ENCODE results near the gene PSMG4. TPM values are rescaled to one million over a fixed set of nuclear protein-coding genes. Genes with fewer than 3 reads are reported as not detected.

PSMG4 gene
- polyA plus RNA-seq, 1 donor from 2014 or later = 43.5 TPM

GRCh38 chr6:3306848-3307247 lies 48.1 kb downstream of the PSMG4 start:
- H3K27me3 Mint-ChIP-seq = peaks cover 18% of the 10 kb centered on the region
- H3K4me1 Mint-ChIP-seq = no peaks in the 10 kb centered on the region
- H3K27ac Mint-ChIP-seq = no peak overlapping the region
- peaks cover 3 to 8% (median 6%) of the 10 kb centered on the region in 3 donors for H3K9me3 Mint-ChIP-seq
- no peaks in the 10 kb centered on the region for H3K36me3 Mint-ChIP-seq
- H3K4me3 Mint-ChIP-seq = no peak overlapping the region

- Mint-ChIP-seq H3K4me3 (no peak overlapping the region), H3K36me3 (no peaks in the 10 kb centered on the region), H3K9me3 (peaks cover 0 to 8% (median 3%) of the 10 kb centered on the region in 3 donors), H3K4me1 (no peaks in the 10 kb centered on the region), H3K27me3 (peaks cover 12% of the 10 kb centered on the region), H3K27ac (no peak overlapping the region)
Measured at GRCh38 chr6:3307436-3307835, 48.7 kb downstream of the PSMG4 start.

- Mint-ChIP-seq H3K4me3 (no peak overlapping the region), H3K9me3 (peaks cover 0 to 8% (median 3%) of the 10 kb centered on the region in 3 donors), H3K27me3 (peaks cover 12% of the 10 kb centered on the region), H3K36me3 (no peaks in the 10 kb centered on the region), H3K4me1 (no peaks in the 10 kb centered on the region), H3K27ac (no peak overlapping the region)
Measured at GRCh38 chr6:3308106-3308505, 49.4 kb downstream of the PSMG4 start.

GRCh38 chr6:3309391-3310050 lies 50.8 kb downstream of the PSMG4 start:
- H3K27me3 Mint-ChIP-seq = peaks cover 11% of the 10 kb centered on the region
- H3K36me3 Mint-ChIP-seq = no peaks in the 10 kb centered on the region
- no peaks in the 10 kb centered on the region for H3K4me1 Mint-ChIP-seq
- H3K4me3 Mint-ChIP-seq = no peak overlapping the region
- peaks cover 0 to 8% (median 3%) of the 10 kb centered on the region in 3 donors for H3K9me3 Mint-ChIP-seq
- peak overlapping the region in 1 of 3 donors; percentile 57 for H3K27ac Mint-ChIP-seq

- no peaks in the 10 kb centered on the region for H3K4me1 Mint-ChIP-seq
- no peak overlapping the region for H3K27ac Mint-ChIP-seq
- peaks cover 0 to 8% (median 3%) of the 10 kb centered on the region in 3 donors for H3K9me3 Mint-ChIP-seq
- H3K36me3 Mint-ChIP-seq = no peaks in the 10 kb centered on the region
- no peak overlapping the region for H3K4me3 Mint-ChIP-seq
- H3K27me3 Mint-ChIP-seq = peaks cover 7% of the 10 kb centered on the region
Measured at GRCh38 chr6:3310051-3310448, 51.3 kb downstream of the PSMG4 start.

- peaks cover 0 to 4% (median 2%) of the 10 kb centered on the region in 3 donors for H3K9me3 Mint-ChIP-seq
- H3K27ac Mint-ChIP-seq = no peak overlapping the region
- no peaks in the 10 kb centered on the region for H3K36me3 Mint-ChIP-seq
- H3K27me3 Mint-ChIP-seq = peaks cover 2% of the 10 kb centered on the region
- H3K4me1 Mint-ChIP-seq = no peaks in the 10 kb centered on the region
- no peak overlapping the region for H3K4me3 Mint-ChIP-seq
Measured at GRCh38 chr6:3310703-3311102, 52.0 kb downstream of the PSMG4 start.

GRCh38 chr6:3311826-3312225 lies 53.1 kb downstream of the PSMG4 start:
- Mint-ChIP-seq H3K36me3 (no peaks in the 10 kb centered on the region), H3K27me3 (peaks cover 2% of the 10 kb centered on the region), H3K4me3 (no peak overlapping the region), H3K4me1 (no peaks in the 10 kb centered on the region), H3K9me3 (peaks cover 0 to 2% (median 0%) of the 10 kb centered on the region in 3 donors), H3K27ac (no peak overlapping the region)

GRCh38 chr6:3312604-3313231 lies 54.0 kb downstream of the PSMG4 start:
- Mint-ChIP-seq H3K9me3 (peaks cover 0 to 2% (median 0%) of the 10 kb centered on the region in 3 donors), H3K27me3 (peaks cover 7% of the 10 kb centered on the region), H3K4me1 (peaks cover 0 to under 1% (median 0%) of the 10 kb centered on the region in 3 donors), H3K27ac (no peak overlapping the region), H3K4me3 (no peak overlapping the region), H3K36me3 (no peaks in the 10 kb centered on the region)

- Mint-ChIP-seq H3K9me3 (no peaks in the 10 kb centered on the region), H3K27ac (no peak overlapping the region), H3K4me3 (no peak overlapping the region), H3K27me3 (peaks cover 16% of the 10 kb centered on the region), H3K4me1 (peaks cover 0 to 9% (median 0%) of the 10 kb centered on the region in 3 donors), H3K36me3 (no peaks in the 10 kb centered on the region)
Measured at GRCh38 chr6:3314176-3314575, 55.4 kb downstream of the PSMG4 start.

GRCh38 chr6:3314621-3315467 lies 56.1 kb downstream of the PSMG4 start:
- no peaks in the 10 kb centered on the region for H3K9me3 Mint-ChIP-seq
- no peak overlapping the region for H3K27ac Mint-ChIP-seq

GRCh38 chr6:3315841-3316240 lies 57.1 kb downstream of the PSMG4 start:
- peaks cover 0 to 10% (median 0%) of the 10 kb centered on the region in 3 donors for H3K4me1 Mint-ChIP-seq
- H3K4me3 Mint-ChIP-seq = no peak overlapping the region
- no peaks in the 10 kb centered on the region for H3K9me3 Mint-ChIP-seq
- H3K36me3 Mint-ChIP-seq = no peaks in the 10 kb centered on the region
- H3K27me3 Mint-ChIP-seq = peaks cover 19% of the 10 kb centered on the region
- H3K27ac Mint-ChIP-seq = no peak overlapping the region

More at GRCh38 chr6:3314621-3315467, 56.1 kb downstream of the PSMG4 start:
- H3K27me3 Mint-ChIP-seq = peaks cover 17% of the 10 kb centered on the region
- peak overlapping the region in 1 of 4 donors; percentile 9 for H3K4me3 Mint-ChIP-seq
- no peaks in the 10 kb centered on the region for H3K36me3 Mint-ChIP-seq
- peaks cover 0 to 10% (median 0%) of the 10 kb centered on the region in 3 donors for H3K4me1 Mint-ChIP-seq

- Mint-ChIP-seq H3K4me1 (peaks cover 0 to 10% (median 0%) of the 10 kb centered on the region in 3 donors), H3K27me3 (peaks cover 21% of the 10 kb centered on the region), H3K36me3 (no peaks in the 10 kb centered on the region), H3K27ac (no peak overlapping the region), H3K4me3 (no peak overlapping the region), H3K9me3 (no peaks in the 10 kb centered on the region)
Measured at GRCh38 chr6:3316331-3316730, 57.6 kb downstream of the PSMG4 start.

- H3K9me3 Mint-ChIP-seq = no peaks in the 10 kb centered on the region
- H3K4me1 Mint-ChIP-seq = peaks cover 0 to 10% (median 0%) of the 10 kb centered on the region in 3 donors
- H3K27ac Mint-ChIP-seq = no peak overlapping the region
- H3K4me3 Mint-ChIP-seq = no peak overlapping the region
- H3K36me3 Mint-ChIP-seq = no peaks in the 10 kb centered on the region
- H3K27me3 Mint-ChIP-seq = peaks cover 21% of the 10 kb centered on the region
Measured at GRCh38 chr6:3316818-3317217, 58.1 kb downstream of the PSMG4 start.
